Neural progenitor cell (in vitro differentiated cells): ENCODE results near the gene RAPGEF2.

Source experiments
- EZH2 ChIP-seq: fragments of 200-600 bp; sonication (generic); IDR thresholded peaks from 2 replicates; pipeline ENCODE4 v1.6.1; 2017; ENCODE audit warnings: antibody characterized with exemption, mild to moderate bottlenecking, moderate library complexity
- TF ChIP-seq, protein P1 (sequence below): fragments of 200-600 bp; sonication (generic); IDR thresholded peaks from 2 replicates; pipeline ENCODE4 v1.5.1; 2017; ENCODE audit warnings: antibody characterized with exemption, mild to moderate bottlenecking

GRCh38 chr4:159191989-159192388 is 89.1 kb downstream of the RAPGEF2 start:
- no peak for TF ChIP-seq EZH2
- TF ChIP-seq, protein P1, sequence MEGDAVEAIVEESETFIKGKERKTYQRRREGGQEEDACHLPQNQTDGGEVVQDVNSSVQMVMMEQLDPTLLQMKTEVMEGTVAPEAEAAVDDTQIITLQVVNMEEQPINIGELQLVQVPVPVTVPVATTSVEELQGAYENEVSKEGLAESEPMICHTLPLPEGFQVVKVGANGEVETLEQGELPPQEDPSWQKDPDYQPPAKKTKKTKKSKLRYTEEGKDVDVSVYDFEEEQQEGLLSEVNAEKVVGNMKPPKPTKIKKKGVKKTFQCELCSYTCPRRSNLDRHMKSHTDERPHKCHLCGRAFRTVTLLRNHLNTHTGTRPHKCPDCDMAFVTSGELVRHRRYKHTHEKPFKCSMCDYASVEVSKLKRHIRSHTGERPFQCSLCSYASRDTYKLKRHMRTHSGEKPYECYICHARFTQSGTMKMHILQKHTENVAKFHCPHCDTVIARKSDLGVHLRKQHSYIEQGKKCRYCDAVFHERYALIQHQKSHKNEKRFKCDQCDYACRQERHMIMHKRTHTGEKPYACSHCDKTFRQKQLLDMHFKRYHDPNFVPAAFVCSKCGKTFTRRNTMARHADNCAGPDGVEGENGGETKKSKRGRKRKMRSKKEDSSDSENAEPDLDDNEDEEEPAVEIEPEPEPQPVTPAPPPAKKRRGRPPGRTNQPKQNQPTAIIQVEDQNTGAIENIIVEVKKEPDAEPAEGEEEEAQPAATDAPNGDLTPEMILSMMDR = peak; percentile 66
